Dermis blood vessel endothelial cell (primary cell): ENCODE results near the gene PDS5A. TPM values are rescaled to one million over a fixed set of nuclear protein-coding genes. Genes with fewer than 3 reads are reported as not detected.
"Not testable (repeated sequence)": the region's sequence is repeated elsewhere in the genome, so short reads cannot be mapped to it uniquely, and the experiment has no call there.

Experiments used
- DNase-seq: peaks from one replicate; pipeline ENCODE4 v3.0.0; 2010
- total RNA-seq: library from RNA; depleted of rRNA; stranded (reverse); fragments of >200 nt; gene quantifications from 2 replicates; pipeline ENCODE4 v1.2.3, GENCODE V29; 2014

The PDS5A gene
- total RNA-seq, 1 donor from 2014 or later = 74.7 TPM

DNA sequence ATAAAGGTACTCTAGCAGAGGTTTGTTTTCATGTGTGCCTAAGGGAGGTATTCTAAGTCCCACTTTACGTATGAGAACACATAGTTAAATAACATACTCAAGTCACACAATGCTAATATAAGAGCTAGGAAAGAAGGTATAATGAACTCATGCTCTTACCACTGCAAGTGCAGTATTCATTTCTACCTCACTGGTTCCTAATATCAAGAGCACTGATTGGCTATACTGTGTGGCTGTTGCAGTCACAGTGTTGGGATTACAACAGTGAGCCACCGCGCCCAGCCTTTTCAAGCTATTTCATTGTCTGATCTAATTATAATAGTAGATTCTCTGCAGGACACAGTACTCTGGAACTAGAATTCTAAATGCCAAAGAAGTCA lies 84.0 kb downstream of the PDS5A start:
- DNase-seq = no peak

DNA sequence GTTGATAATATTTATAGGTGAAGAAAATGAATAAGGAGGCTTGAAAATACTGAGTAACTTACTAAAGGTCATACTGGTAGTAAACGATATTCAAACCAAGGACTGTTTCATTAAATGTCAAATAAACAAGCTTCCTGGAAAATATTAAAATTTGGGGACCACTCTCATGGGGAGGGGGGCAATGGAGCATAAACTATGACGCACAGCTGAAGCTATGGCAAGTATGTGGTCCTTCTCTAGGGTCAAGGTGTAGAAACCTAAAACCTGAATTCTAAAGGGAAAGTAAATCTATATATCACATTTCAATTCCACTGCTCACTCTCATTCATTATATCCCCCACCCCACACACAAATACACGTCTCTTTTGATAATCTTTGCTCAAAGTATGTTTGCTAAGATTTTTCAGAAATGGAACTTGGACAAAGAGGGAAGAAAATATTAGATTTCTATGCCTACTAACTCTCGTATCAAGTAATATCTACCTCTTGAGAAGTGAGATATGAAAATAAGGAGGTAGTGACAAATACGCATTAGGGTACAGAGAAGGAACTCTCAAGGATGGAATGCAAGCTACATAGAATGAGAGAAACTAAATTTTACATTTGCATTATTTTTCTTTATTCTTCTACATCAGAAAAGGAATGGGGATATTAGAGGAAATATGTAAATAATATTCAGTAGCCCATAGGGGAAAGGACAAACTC lies 84.6 kb downstream of the PDS5A start:
- no peak for DNase-seq

- no peak for DNase-seq
Observed at GRCh38 chr4:39889226-39889625, 88.5 kb downstream of the PDS5A start.

GRCh38 chr4:39888541-39888940 lies 89.2 kb downstream of the PDS5A start:
- DNase-seq = no peak

- DNase-seq = no peak
Observed at GRCh38 chr4:39883646-39884045, 94.1 kb downstream of the PDS5A start.

DNA sequence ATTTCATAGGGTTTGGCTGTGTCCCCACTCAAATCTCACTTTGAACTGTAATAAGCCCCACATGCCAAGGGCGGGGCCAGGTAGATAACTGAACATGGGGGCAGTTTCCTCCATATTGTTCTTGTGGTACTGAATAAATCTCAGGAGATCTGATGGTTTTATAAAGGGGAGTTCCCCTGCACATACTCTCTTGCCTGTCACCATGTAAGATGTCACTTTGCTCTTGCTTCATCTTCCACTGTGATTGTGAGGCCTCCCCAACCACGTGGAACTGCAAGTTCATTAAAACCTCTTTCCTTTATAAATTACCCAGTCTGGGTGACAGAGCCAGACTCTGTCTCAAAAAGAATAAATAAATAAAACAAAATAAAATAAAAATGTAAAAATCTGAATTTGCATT lies 95.9 kb downstream of the PDS5A start:
- no peak for DNase-seq

DNA sequence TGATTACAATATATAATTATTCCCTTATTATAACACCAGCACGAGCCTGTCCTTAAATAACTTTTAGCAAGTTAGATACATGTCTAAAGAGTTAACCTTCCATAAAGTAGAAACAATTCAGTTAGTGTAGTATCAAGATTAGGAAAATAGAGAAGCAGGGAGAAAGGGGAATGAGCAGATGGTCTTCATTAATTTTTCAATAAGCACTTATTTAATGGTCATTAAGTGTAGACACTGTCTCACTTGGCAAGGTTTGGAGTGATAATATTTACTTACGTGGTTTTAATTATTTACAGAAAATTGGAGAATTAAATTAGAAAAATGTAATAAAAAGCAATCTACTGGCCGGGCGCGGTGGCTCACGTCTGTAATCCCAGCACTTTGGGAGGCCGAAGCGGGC lies 99.7 kb downstream of the PDS5A start:
- no peak for DNase-seq

GRCh38 chr4:39873823-39874222 lies 103.9 kb downstream of the PDS5A start:
- no peak for DNase-seq

- DNase-seq = no peak
Observed at GRCh38 chr4:39865280-39865679, 112.4 kb downstream of the PDS5A start.

GRCh38 chr4:39864391-39864790 lies 113.3 kb downstream of the PDS5A start:
- no peak for DNase-seq

DNA sequence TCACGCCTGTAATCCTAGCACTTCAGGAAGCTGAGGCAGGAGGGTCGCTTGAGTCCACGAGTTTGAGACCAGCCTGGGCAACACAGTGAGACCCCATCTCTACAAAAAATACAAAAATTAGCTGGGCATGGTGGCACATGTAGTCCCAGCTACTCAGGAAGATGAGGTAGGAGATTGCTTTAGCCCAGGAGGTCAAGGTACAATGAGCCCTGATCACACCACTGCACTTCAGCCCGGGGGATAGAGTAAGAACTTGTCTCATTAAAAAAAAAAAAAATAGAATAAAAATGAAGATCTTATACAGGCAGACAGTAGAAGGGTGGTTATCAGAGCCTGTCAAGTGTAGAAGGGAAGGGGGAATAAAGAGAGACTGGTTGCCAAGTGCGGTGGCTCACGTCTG lies 116.9 kb downstream of the PDS5A start:
- no peak for DNase-seq

- peak; percentile 36 for DNase-seq
Observed at GRCh38 chr4:39855909-39856512, 121.7 kb downstream of the PDS5A start.

- no peak for DNase-seq
Observed at GRCh38 chr4:39852636-39853035, 125.1 kb downstream of the PDS5A start.

DNA sequence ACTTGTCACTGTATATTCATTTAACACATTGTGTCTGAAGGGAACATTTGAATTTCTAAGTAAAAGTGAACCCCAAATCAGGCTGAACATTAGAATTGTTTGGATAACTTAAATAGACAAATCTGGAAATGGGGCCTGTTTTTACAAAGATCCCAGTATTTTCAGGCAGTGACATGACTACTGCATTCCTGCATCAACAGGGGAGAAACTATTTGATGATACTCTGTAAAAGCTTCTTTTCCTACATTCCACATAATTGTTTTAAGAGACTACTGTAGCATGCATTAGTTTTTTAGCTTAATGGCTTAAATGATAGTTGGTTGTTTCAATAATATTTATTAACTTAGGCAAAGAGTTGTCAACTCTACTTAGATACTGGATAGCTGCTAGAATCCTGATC lies 127.0 kb downstream of the PDS5A start:
- DNase-seq = no peak

DNA sequence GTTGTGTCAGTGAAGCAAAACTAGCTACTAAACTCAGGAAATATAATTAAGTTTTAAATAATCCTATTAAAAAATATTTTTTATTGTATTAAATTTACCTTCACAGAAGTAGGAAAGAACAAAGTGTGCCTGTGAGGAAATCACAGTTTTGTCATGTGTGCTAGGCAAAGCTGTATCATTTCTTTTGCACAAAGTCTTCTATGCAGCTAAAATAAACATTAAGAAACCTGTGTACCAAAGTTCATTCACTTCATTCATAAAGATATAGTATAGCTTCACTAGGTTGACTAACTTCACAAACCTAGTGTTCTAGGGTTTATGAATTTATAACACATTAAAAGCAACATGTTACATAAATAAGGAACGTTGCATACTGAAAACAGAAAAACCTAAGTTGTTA lies 131.0 kb downstream of the PDS5A start:
- no peak for DNase-seq

- no peak for DNase-seq
Observed at GRCh38 chr4:39846120-39846519, 131.6 kb downstream of the PDS5A start.

DNA sequence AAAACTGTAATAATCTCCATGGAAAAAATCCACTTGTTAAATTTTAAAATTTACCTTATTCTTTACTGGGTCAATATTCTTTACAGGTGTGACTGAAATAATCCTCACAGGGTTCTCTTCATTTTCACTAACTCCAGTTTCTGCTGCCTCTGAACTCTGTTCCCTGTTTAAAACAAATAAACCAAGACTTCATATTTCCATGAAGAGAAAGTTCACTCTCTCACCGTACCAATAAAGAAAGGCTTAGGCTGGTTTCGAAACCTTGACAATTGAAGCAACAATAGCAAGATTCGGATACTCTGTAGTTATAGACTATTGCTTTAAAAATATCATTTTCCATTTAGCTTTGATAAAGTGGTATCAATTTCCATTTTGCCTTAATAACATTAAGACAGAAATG lies 135.8 kb downstream of the PDS5A start:
- no peak for DNase-seq

DNA sequence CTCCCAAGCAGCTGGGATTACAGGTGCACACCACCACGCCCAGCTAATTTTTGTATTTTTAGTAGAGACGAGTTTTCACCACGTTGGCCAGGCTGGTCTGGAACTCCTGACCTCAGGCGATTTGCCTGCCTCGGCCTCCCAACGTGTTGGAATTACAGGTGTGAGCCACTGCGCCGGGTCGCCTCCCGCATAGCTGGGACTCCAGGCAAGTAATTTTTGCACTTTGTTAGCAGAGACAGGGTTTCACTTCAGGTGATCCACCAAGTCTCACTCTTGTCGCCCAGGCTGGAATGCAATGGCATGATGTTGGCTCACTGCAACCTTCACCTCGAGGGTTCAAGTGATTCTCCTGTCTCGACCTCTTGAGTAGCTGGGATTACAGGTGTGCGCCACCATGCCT lies 137.2 kb downstream of the PDS5A start:
- not testable (repeated sequence) for DNase-seq

DNA sequence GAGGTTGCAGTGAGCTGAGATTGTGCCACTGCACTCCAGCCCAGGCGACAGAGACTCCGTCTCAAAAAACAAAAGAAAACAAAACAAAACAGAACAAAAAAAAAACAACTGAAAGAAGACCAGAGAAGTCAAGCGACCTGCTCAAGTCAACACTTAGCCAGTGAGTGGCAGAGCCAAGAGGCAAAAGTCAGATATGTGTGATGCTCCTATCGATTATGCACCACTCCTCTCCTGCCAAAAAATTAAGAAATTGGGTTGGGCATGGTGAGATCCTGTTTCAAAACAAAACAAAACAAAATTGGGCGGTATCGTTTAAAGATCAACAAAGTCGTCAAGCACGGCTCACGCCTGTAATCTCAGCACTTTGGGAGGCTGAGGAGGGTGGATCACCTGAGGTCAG lies 137.7 kb downstream of the PDS5A start:
- DNase-seq = no peak

- not testable (repeated sequence) for DNase-seq
Observed at GRCh38 chr4:39838431-39838830, 139.3 kb downstream of the PDS5A start.

DNA sequence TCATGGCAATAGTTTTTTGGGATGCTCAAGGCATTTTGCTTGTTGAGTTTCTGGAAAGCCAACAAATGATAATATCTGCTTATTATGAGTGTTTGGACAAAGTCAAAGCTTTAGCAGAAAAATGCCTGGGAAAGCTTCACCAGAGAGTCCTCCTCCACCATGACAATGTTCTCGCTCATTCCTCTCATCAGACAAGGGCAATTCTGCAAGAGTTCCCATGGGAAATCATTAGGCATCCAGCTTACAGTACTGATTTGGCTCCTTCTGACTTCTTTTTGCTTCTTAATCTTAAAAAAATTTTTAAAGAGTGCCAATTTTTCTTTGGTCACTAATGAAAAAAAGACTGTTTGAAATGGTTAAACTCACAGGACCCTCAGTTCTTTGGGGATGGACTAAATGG lies 143.4 kb downstream of the PDS5A start:
- DNase-seq = no peak

DNA sequence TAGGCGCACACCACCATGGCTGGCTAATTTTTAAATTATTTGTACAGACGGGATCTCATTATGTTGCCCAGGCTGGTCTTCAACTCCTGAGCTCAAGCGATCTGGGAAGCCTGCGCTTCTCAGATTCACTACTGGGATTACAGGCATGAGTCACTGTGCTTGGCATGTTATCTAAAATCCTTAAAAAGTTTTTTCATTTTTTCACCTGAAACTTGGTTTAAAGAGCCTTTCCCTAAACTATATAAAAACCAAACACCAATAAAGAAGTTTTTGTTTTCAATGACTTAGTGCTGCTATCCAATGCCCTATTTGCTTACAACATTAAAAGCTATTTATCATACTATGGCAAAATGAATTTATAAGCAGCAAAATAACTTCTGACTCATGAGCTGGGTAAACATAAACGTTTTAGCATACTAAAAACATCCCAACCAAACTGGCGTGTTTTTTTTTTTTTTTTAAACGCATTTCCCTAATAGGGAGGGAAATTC lies 151.9 kb downstream of the PDS5A start:
- DNase-seq = peak; percentile 51

DNA sequence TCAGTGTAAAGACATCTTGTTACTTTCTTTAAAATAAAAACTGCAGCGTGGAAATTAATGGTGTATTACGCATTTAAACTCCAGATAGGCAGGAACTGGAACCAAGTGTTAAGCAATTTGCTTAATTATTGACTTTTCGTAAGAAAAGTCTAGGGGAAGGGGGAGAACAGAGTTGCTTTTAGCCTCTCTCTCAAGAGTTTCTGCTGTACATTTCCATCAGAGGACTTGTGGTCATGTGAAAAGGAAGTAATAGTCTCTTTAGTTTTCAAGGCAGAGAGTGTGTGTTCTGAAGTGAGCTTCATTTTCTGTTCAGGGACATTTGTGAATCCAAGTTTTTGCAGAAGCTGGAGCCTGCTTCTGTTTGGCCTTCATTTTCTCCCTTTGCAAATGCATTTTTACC lies 152.6 kb downstream of the PDS5A start:
- DNase-seq = no peak

DNA sequence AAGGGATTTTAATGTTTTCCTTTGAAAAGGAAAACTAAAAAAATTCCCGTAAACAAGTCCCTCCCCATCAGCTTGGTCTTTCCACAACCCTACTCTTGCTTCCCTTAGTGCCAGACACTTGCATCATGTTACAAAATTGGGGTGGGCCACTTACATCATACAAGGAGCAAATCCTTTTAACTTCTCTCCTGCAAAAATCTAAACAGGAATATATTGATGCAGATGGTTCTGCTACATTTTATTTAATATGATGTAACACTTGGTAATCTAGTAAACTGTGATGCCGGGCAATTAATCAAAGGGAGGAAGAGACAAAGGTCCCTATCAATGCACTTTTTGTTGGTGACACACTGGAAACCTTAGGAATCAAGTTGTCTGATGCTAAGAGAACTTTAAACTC lies 154.5 kb downstream of the PDS5A start:
- DNase-seq = no peak

DNA sequence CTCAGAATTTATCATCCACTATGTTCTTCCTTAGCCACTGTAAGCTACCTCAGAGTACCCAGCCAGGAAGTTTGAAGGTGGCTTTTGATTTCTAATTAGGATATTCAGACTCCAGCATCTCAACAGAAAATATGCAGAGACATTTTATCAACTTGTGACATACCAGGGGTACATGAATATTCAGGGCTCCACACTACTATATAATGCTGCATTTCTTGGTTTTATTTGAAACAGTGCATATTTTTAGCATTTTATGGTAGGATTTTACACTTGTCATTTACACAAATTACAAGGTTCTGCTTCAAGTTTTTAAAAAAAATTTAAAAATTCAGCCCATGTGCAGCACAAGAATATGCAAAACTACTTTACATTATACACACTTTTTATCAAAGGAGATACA lies 155.0 kb downstream of the PDS5A start:
- DNase-seq = no peak
